PC-9 (cell line): ENCODE results near the gene TOR4A.

ENCODE experiments used
- CTCF ChIP-seq: fragments of 200-600 bp; sonication (generic); conservative IDR thresholded peaks from 2 replicates; pipeline ENCODE4 v1.6.1; 2017; ENCODE audit warnings: mixed run types, antibody characterized with exemption, mild to moderate bottlenecking, moderate library complexity
- EZH2 ChIP-seq: fragments of 200-600 bp; sonication (generic); IDR thresholded peaks from 2 replicates; pipeline ENCODE4 v1.8.0; 2017; ENCODE audit warnings: antibody characterized with exemption, low read depth

GRCh38 chr9:137281345-137282116 is 4.0 kb downstream of the TOR4A start:
- TF ChIP-seq CTCF (no peak), EZH2 (no peak)
